ENCODE results near the gene PHF10. TPM values are rescaled to one million over a fixed set of nuclear protein-coding genes. Genes with fewer than 3 reads are reported as not detected.

Gene PHF10
- total RNA-seq, 4 donors from 2014 or later: 36.2 to 121 (median 67.5) TPM

GRCh38 chr6:169722362-169723199, 1.7 kb downstream of the PHF10 start:
- DNase-seq: peak in 1 of 2 donors; percentile 26
- peak overlapping the region; percentile 44 to 71 for H3K4me3 ChIP-seq
- H3K27me3 ChIP-seq: no peaks in the 10 kb centered on the region
- H3K9me3 ChIP-seq: no peaks in the 10 kb centered on the region
- no peaks in the 10 kb centered on the region for H3K36me3 ChIP-seq
- H3K27ac ChIP-seq: peak overlapping the region; percentile 93 to 94
- intact Hi-C loops (cut with DNase I; ENCODE audit: low total_unique reads): no loop called here
- TF ChIP-seq POLR2A (IDR thresholded peaks at IDR 0.05) (no peak), CTCF (IDR thresholded peaks at IDR 0.05) (no peak)
- H3K4me1 ChIP-seq: no peaks in the 10 kb centered on the region

GRCh38 chr6:169720207-169720855, 4.0 kb downstream of the PHF10 start:
- Histone ChIP-seq H3K4me3 (no peak overlapping the region), H3K27ac (no peak overlapping the region), H3K27me3 (no peaks in the 10 kb centered on the region), H3K36me3 (no peaks in the 10 kb centered on the region), H3K9me3 (no peaks in the 10 kb centered on the region), H3K4me1 (no peaks in the 10 kb centered on the region)
- TF ChIP-seq POLR2A (IDR thresholded peaks at IDR 0.05) (no peak), CTCF (IDR thresholded peaks at IDR 0.05) (no peak)
- DNase-seq: no peak
- intact Hi-C loops (cut with DNase I; ENCODE audit: low total_unique reads): no loop called here

GRCh38 chr6:169719117-169719516, 5.2 kb downstream of the PHF10 start:
- H3K27ac ChIP-seq: no peak overlapping the region
- intact Hi-C loops (cut with DNase I; ENCODE audit: low total_unique reads): no loop called here

GRCh38 chr6:169714595-169714994, 9.7 kb downstream of the PHF10 start:
- H3K4me1 ChIP-seq: no peaks in the 10 kb centered on the region
- H3K9me3 ChIP-seq: no peaks in the 10 kb centered on the region
- DNase-seq: no peak
- no peaks in the 10 kb centered on the region for H3K36me3 ChIP-seq
- H3K4me3 ChIP-seq: no peak overlapping the region
- H3K27ac ChIP-seq: no peak overlapping the region
- intact Hi-C loops (cut with DNase I; ENCODE audit: low total_unique reads): no loop called here
- no peaks in the 10 kb centered on the region for H3K27me3 ChIP-seq
- TF ChIP-seq POLR2A (IDR thresholded peaks at IDR 0.05) (no peak), CTCF (IDR thresholded peaks at IDR 0.05) (no peak)

More at GRCh38 chr6:169719117-169719516, 5.2 kb downstream of the PHF10 start:
- H3K4me3 ChIP-seq: no peak overlapping the region
- no peaks in the 10 kb centered on the region for H3K27me3 ChIP-seq
- H3K9me3 ChIP-seq: no peaks in the 10 kb centered on the region
- H3K36me3 ChIP-seq: no peaks in the 10 kb centered on the region
- H3K4me1 ChIP-seq: no peaks in the 10 kb centered on the region
- TF ChIP-seq CTCF (IDR thresholded peaks at IDR 0.05): no peak
- no peak for TF ChIP-seq POLR2A (IDR thresholded peaks at IDR 0.05)
- no peak for DNase-seq

- intact Hi-C loops (cut with DNase I; ENCODE audit: low total_unique reads): no loop called here
- no peak for DNase-seq
- Histone ChIP-seq H3K36me3 (no peaks in the 10 kb centered on the region), H3K27ac (no peak overlapping the region), H3K4me3 (no peak overlapping the region), H3K9me3 (no peaks in the 10 kb centered on the region), H3K27me3 (no peaks in the 10 kb centered on the region), H3K4me1 (no peaks in the 10 kb centered on the region)
- TF ChIP-seq CTCF (IDR thresholded peaks at IDR 0.05) (no peak), POLR2A (IDR thresholded peaks at IDR 0.05) (no peak)
Measured at GRCh38 chr6:169714178-169714577, 10.1 kb downstream of the PHF10 start.

All from uterus (tissue), 4 donors.